Mesenchymal stem cell (in vitro differentiated cells and primary cell): ENCODE measurements around the gene SCGB1D2. TPM values are rescaled to one million over a fixed set of nuclear protein-coding genes. Genes with fewer than 3 reads are reported as not detected.
"Not testable (repeated sequence)": the region's sequence is repeated elsewhere in the genome, so short reads cannot be mapped to it uniquely, and the experiment has no call there.

ENCODE experiments used
- DNase-seq: peaks from one replicate; pipeline ENCODE4 v3.0.0-alpha.2; 2013
- H2AFZ ChIP-seq: one replicate; pipeline ENCODE4 v1.6.1; 2013; ENCODE audit warnings: low read depth, mild to moderate bottlenecking, control low read depth, inconsistent platforms, low read length, moderate library complexity
- H2AK5ac ChIP-seq: 2 replicates; pipeline ENCODE4 v1.6.1; 2013; ENCODE audit warnings: low read length, moderate library complexity, mild to moderate bottlenecking, inconsistent platforms; ENCODE audit not compliant: severe bottlenecking
- H2BK120ac ChIP-seq: one replicate; pipeline ENCODE4 v1.6.1; 2013; ENCODE audit warnings: low read depth, mild to moderate bottlenecking, inconsistent platforms, low read length, moderate library complexity
- H2BK12ac ChIP-seq, 2 experiments: one replicate each; pipeline ENCODE4 v1.6.1; 2013; ENCODE audit warnings: inconsistent platforms in 2 of 2, low read length in 2 of 2, mild to moderate bottlenecking in 2 of 2, moderate library complexity in 2 of 2, control low read depth in 1 of 2
- H2BK15ac ChIP-seq: one replicate; pipeline ENCODE4 v1.6.1; 2013; ENCODE audit warnings: mild to moderate bottlenecking, low read depth, inconsistent platforms; ENCODE audit not compliant: poor library complexity, severe bottlenecking
- H2BK5ac ChIP-seq: 2 replicates; pipeline ENCODE4 v1.6.1; 2013; ENCODE audit warnings: low read depth, mild to moderate bottlenecking, low read length, control low read depth, inconsistent platforms; ENCODE audit not compliant: poor library complexity, severe bottlenecking
- H3K14ac ChIP-seq, 2 experiments: one replicate each; pipeline ENCODE4 v1.6.1; 2013; ENCODE audit warnings: inconsistent platforms in 2 of 2, low read length in 2 of 2, control low read depth in 1 of 2, mild to moderate bottlenecking in 1 of 2, moderate library complexity in 1 of 2
- H3K18ac ChIP-seq, 2 experiments: one replicate each; pipeline ENCODE4 v1.6.1; 2013; ENCODE audit warnings: inconsistent platforms in 2 of 2, low read length in 2 of 2, control low read depth in 1 of 2, low read depth in 1 of 2, mild to moderate bottlenecking in 1 of 2
- H3K23ac ChIP-seq, 2 experiments: one replicate each; pipeline ENCODE4 v1.6.1; 2013; ENCODE audit warnings: inconsistent platforms in 2 of 2, low read length in 2 of 2, mild to moderate bottlenecking in 2 of 2, moderate library complexity in 2 of 2, control low read depth in 1 of 2
- H3K27ac ChIP-seq: 2 replicates; pipeline ENCODE4 v1.5.1; 2013; ENCODE audit warnings: mild to moderate bottlenecking, moderate library complexity, low read length, control low read depth, inconsistent platforms; ENCODE audit not compliant: poor library complexity, severe bottlenecking
- H3K27me3 ChIP-seq, 2 experiments: 2 replicates each; pipeline versions ENCODE4 v1.6.1 to v1.7.0; 2013; ENCODE audit warnings: low read length in 2 of 2, mild to moderate bottlenecking in 2 of 2, moderate library complexity in 2 of 2, control low read depth in 1 of 2, inconsistent platforms in 1 of 2; ENCODE audit not compliant: control insufficient read depth in 1 of 2, insufficient read depth in 1 of 2
- H3K36me3 ChIP-seq, 2 experiments: 2 replicates each; pipeline versions ENCODE4 v1.6.1 to v1.7.0; 2013; ENCODE audit warnings: low read length in 2 of 2, control low read depth in 1 of 2, inconsistent platforms in 1 of 2, low read depth in 1 of 2, mild to moderate bottlenecking in 1 of 2; ENCODE audit not compliant: insufficient read depth in 2 of 2, control insufficient read depth in 1 of 2
- H3K4ac ChIP-seq, 2 experiments: one replicate each; pipeline ENCODE4 v1.6.1; 2013; ENCODE audit warnings: inconsistent platforms in 2 of 2, low read length in 2 of 2, mild to moderate bottlenecking in 2 of 2, moderate library complexity in 2 of 2, control low read depth in 1 of 2, low read depth in 1 of 2
- H3K4me1 ChIP-seq: 2 replicates; pipeline ENCODE4 v1.6.1; 2013; ENCODE audit warnings: low read depth, low read length, control low read depth; ENCODE audit not compliant: control insufficient read depth, insufficient read depth
- H3K4me2 ChIP-seq: 2 replicates; pipeline ENCODE4 v1.6.1; 2013; ENCODE audit warnings: low read length, mild to moderate bottlenecking, inconsistent platforms; ENCODE audit not compliant: poor library complexity, severe bottlenecking
- H3K4me3 ChIP-seq, 2 experiments: 2 replicates each; pipeline versions ENCODE4 v1.5.1 to v1.7.0; 2013; ENCODE audit warnings: low read length in 2 of 2, mild to moderate bottlenecking in 2 of 2, control low read depth in 1 of 2, low read depth in 1 of 2; ENCODE audit not compliant: insufficient read depth in 1 of 2
- H3K79me1 ChIP-seq: replicated peaks from 2 replicates; pipeline ENCODE4 v1.6.1; 2013; ENCODE audit warnings: mild to moderate bottlenecking, control low read depth, low read length, inconsistent platforms; ENCODE audit not compliant: poor library complexity, severe bottlenecking
- H3K9ac ChIP-seq: 2 replicates; pipeline ENCODE4 v1.7.0; 2013; ENCODE audit warnings: mild to moderate bottlenecking, low read length, moderate library complexity
- H3K9me3 ChIP-seq: 2 replicates; pipeline ENCODE4 v1.7.0; 2013; ENCODE audit warnings: mild to moderate bottlenecking, low read length; ENCODE audit not compliant: control insufficient read depth
- H4K8ac ChIP-seq: one replicate; pipeline ENCODE4 v1.6.1; 2013; ENCODE audit warnings: inconsistent platforms, mild to moderate bottlenecking, low read length, moderate library complexity
- H4K91ac ChIP-seq: one replicate; pipeline ENCODE4 v1.6.1; 2013; ENCODE audit warnings: mild to moderate bottlenecking, low read length, inconsistent platforms
- WGBS: methylation state at CpG from one replicate; pipeline ENCODE4 v1.1.7; 2013; ENCODE audit warnings: mixed read lengths; 5-methylcytosine and 5-hydroxymethylcytosine counted together
- polyA plus RNA-seq, 2 experiments: library from polyadenylated mRNA; stranded (reverse); fragments of 200-250 nt; gene quantifications; one replicate each; pipeline ENCODE4 v1.2.3, GENCODE V29; 2013

The SCGB1D2 gene
- polyA plus RNA-seq (2013, experiment 1 of 2): not detected
- polyA plus RNA-seq (2013, experiment 2 of 2): not detected

DNA sequence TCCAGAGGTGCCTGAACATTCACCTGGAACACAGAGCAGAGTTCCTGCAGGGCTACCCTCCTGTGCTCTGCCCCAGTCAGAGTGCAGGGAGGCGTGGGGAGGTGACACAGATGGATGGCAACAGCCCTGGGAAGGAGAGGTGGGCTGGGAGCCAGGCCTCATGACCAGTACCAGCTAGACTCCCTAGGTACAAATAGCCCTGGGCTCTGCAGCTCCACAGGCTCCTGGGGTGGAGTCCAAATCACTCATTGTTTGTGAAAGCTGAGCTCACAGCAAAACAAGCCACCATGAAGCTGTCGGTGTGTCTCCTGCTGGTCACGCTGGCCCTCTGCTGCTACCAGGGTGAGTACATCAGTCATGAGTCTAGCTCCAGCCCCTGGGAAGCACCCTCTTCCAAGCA lies at the start of gene SCGB1D2:
Gene SCGB1D2 (plus strand): TSS at position 219 of the 400 bp plus-strand sequence. CDS start 69 bp downstream, at position 288.
- Histone ChIP-seq H2BK15ac (no peak within 1 kb of the TSS), H3K9ac (no peak within 1 kb of the TSS), H3K9me3 (no peaks in the 10 kb centered on the region), H3K27ac (no peak within 1 kb of the TSS), H3K23ac (no peak within 1 kb of the TSS), H3K4me2 (no peak within 1 kb of the TSS), H4K8ac (no peak within 1 kb of the TSS), H2AK5ac (no peak within 1 kb of the TSS), H3K36me3 (no peaks in the 10 kb centered on the region), H2BK120ac (no peak within 1 kb of the TSS), H2AFZ (no peak within 1 kb of the TSS), H3K4me3 (no peak within 1 kb of the TSS), H3K27me3 (peaks cover 10 to 50% of the 10 kb centered on the region in 2 experiments), H3K18ac (no peak within 1 kb of the TSS), H3K4me1 (no peaks in the 10 kb centered on the region), H3K14ac (no peak within 1 kb of the TSS), H3K79me1 (no peaks in the 10 kb centered on the region), H2BK12ac (no peak within 1 kb of the TSS), H4K91ac (no peak within 1 kb of the TSS), H3K4ac (no peak within 1 kb of the TSS), H2BK5ac (no peak within 1 kb of the TSS)
- WGBS: 60% methylated on average over 3 of the region's 3 CpGs
- no peak for DNase-seq

GRCh38 chr11:62193952-62194351 lies 48.1 kb upstream of the SCGB1D2 start:
- no peak overlapping the region for H3K9ac ChIP-seq
- H2BK120ac ChIP-seq: no peak overlapping the region
- WGBS: 74% methylated on average over 4 of the region's 4 CpGs
- no peak overlapping the region for H3K4me2 ChIP-seq
- H3K4me3 ChIP-seq: no peak overlapping the region
- H3K27me3 ChIP-seq: peaks cover 45 to 70% of the 10 kb centered on the region in 2 experiments
- no peaks in the 10 kb centered on the region for H3K4me1 ChIP-seq
- H2AK5ac ChIP-seq: no peak overlapping the region
- H3K27ac ChIP-seq: no peak overlapping the region
- no peak overlapping the region for H4K8ac ChIP-seq
- no peak overlapping the region for H2AFZ ChIP-seq
- H3K23ac ChIP-seq: no peak overlapping the region
- no peak overlapping the region for H4K91ac ChIP-seq
- H2BK15ac ChIP-seq: no peak overlapping the region
- no peaks in the 10 kb centered on the region for H3K36me3 ChIP-seq
- H3K18ac ChIP-seq: no peak overlapping the region
- H3K9me3 ChIP-seq: no peaks in the 10 kb centered on the region
- no peak overlapping the region for H2BK12ac ChIP-seq
- H3K14ac ChIP-seq: no peak overlapping the region
- DNase-seq: no peak
- no peaks in the 10 kb centered on the region for H3K79me1 ChIP-seq
- no peak overlapping the region for H3K4ac ChIP-seq
- H2BK5ac ChIP-seq: no peak overlapping the region

GRCh38 chr11:62195010-62195409 lies 47.0 kb upstream of the SCGB1D2 start:
- H2AFZ ChIP-seq, H4K91ac ChIP-seq, H3K4me3 ChIP-seq, H4K8ac ChIP-seq, H2BK120ac ChIP-seq, H3K4ac ChIP-seq, H2BK5ac ChIP-seq, H3K14ac ChIP-seq, H3K27ac ChIP-seq, H3K79me1 ChIP-seq, DNase-seq, H2BK15ac ChIP-seq, H3K23ac ChIP-seq, H3K36me3 ChIP-seq, H3K4me1 ChIP-seq, H2AK5ac ChIP-seq, H3K4me2 ChIP-seq, H3K18ac ChIP-seq, H2BK12ac ChIP-seq, H3K9ac ChIP-seq, H3K9me3 ChIP-seq: not testable (repeated sequence)
- WGBS: 6% methylated on average over 2 of the region's 9 CpGs
- H3K27me3 ChIP-seq: peaks cover 39 to 67% of the 10 kb centered on the region in 2 experiments

- DNase-seq: no peak
- H3K9ac ChIP-seq: no peak overlapping the region
- no peaks in the 10 kb centered on the region for H3K9me3 ChIP-seq
- no peak overlapping the region for H2AFZ ChIP-seq
- H3K4me1 ChIP-seq: no peaks in the 10 kb centered on the region
- no peak overlapping the region for H3K27ac ChIP-seq
- H2BK15ac ChIP-seq: no peak overlapping the region
- H2BK5ac ChIP-seq: no peak overlapping the region
- H3K18ac ChIP-seq: no peak overlapping the region
- no peak overlapping the region for H2BK12ac ChIP-seq
- no peak overlapping the region for H3K4ac ChIP-seq
- H2BK120ac ChIP-seq: no peak overlapping the region
- no peak overlapping the region for H3K4me2 ChIP-seq
- no peaks in the 10 kb centered on the region for H3K79me1 ChIP-seq
- H3K23ac ChIP-seq: no peak overlapping the region
- peaks cover 32 to 64% of the 10 kb centered on the region in 2 experiments for H3K27me3 ChIP-seq
- H4K91ac ChIP-seq: no peak overlapping the region
- no peak overlapping the region for H2AK5ac ChIP-seq
- H3K4me3 ChIP-seq: no peak overlapping the region
- WGBS: 69% methylated on average over 7 of the region's 7 CpGs
- H4K8ac ChIP-seq: no peak overlapping the region
- no peaks in the 10 kb centered on the region for H3K36me3 ChIP-seq
- H3K14ac ChIP-seq: no peak overlapping the region
These were observed 46.1 kb upstream of the SCGB1D2 start for GRCh38 chr11:62195945-62196344.
